Mesendoderm (in vitro differentiated cells): ENCODE results near the gene CBFA2T2.

ENCODE experiments used
- DNase-seq: peaks from one replicate; pipeline ENCODE4 v3.0.0; 2013
- H2AK5ac ChIP-seq: 2 replicates; pipeline ENCODE4 v1.6.1; 2013; ENCODE audit warnings: low read length, inconsistent platforms
- H2BK120ac ChIP-seq: 2 replicates; pipeline ENCODE4 v1.6.1; 2013; ENCODE audit warnings: low read depth, mild to moderate bottlenecking, low read length, moderate library complexity, mixed read lengths
- H2BK15ac ChIP-seq: replicated peaks from 2 replicates; pipeline ENCODE4 v1.6.1; 2013; ENCODE audit warnings: low read depth, mild to moderate bottlenecking, moderate library complexity
- H2BK5ac ChIP-seq: 2 replicates; pipeline ENCODE4 v1.6.1; 2013; ENCODE audit warnings: low read length, inconsistent platforms
- H3K18ac ChIP-seq: 2 replicates; pipeline ENCODE4 v1.6.1; 2013; ENCODE audit warnings: mild to moderate bottlenecking, low read length, mixed read lengths
- H3K23ac ChIP-seq: one replicate; pipeline ENCODE4 v1.6.1; 2013; ENCODE audit warnings: low read length
- H3K27ac ChIP-seq: 2 replicates; pipeline ENCODE4 v1.5.1; 2013; ENCODE audit warnings: low read depth, mild to moderate bottlenecking, inconsistent platforms, low read length, moderate library complexity
- H3K27me3 ChIP-seq: 2 replicates; pipeline ENCODE4 v1.6.1; 2013; ENCODE audit warnings: low read length, control low read depth, mild to moderate bottlenecking, inconsistent platforms; ENCODE audit not compliant: insufficient read depth, poor library complexity
- H3K36me3 ChIP-seq: 2 replicates; pipeline ENCODE4 v1.6.1; 2013; ENCODE audit warnings: low read length, inconsistent platforms; ENCODE audit not compliant: control insufficient read depth, insufficient read depth
- H3K4ac ChIP-seq: one replicate; pipeline ENCODE4 v1.6.1; 2013; ENCODE audit warnings: low read depth, mild to moderate bottlenecking, low read length, moderate library complexity
- H3K4me1 ChIP-seq: 2 replicates; pipeline ENCODE4 v1.6.1; 2013; ENCODE audit warnings: low read depth, low read length, inconsistent platforms; ENCODE audit not compliant: control insufficient read depth
- H3K4me2 ChIP-seq: 2 replicates; pipeline ENCODE4 v1.6.1; 2013; ENCODE audit warnings: low read length
- H3K4me3 ChIP-seq: 2 replicates; pipeline ENCODE4 v1.5.1; 2013; ENCODE audit warnings: mild to moderate bottlenecking, low read length
- H3K56ac ChIP-seq: one replicate; pipeline ENCODE4 v1.6.1; 2013; ENCODE audit warnings: low read length
- H3K79me1 ChIP-seq: 2 replicates; pipeline ENCODE4 v1.6.1; 2013; ENCODE audit warnings: low read length, inconsistent platforms
- H3K79me2 ChIP-seq: 2 replicates; pipeline ENCODE4 v1.6.1; 2013; ENCODE audit warnings: mild to moderate bottlenecking, low read length; ENCODE audit not compliant: control insufficient read depth, insufficient read depth
- H3K9ac ChIP-seq: 2 replicates; pipeline ENCODE4 v1.6.1; 2013; ENCODE audit warnings: low read length, inconsistent platforms
- H4K5ac ChIP-seq: one replicate; pipeline ENCODE4 v1.6.1; 2013; ENCODE audit warnings: low read length
- H4K8ac ChIP-seq: one replicate; pipeline ENCODE4 v1.6.1; 2013; ENCODE audit warnings: low read depth, mild to moderate bottlenecking, control low read depth, low read length, moderate library complexity
- WGBS: extraction: QIAGEN DNeasy Blood & Tissue Kit; methylation state at CpG from one replicate; pipeline ENCODE4 v1.1.7; 2013; ENCODE audit warnings: low lambda C conversion rate, missing lambda C conversion rate; ENCODE audit not compliant: insufficient coverage; ENCODE audit errors: extremely low coverage; 5-methylcytosine and 5-hydroxymethylcytosine counted together

The CBFA2T2 gene

GRCh38 chr20:33563788-33564187 lies 73.9 kb downstream of the CBFA2T2 start:
- no peak overlapping the region for H2BK120ac ChIP-seq
- H3K4ac ChIP-seq = no peak overlapping the region
- H3K9ac ChIP-seq = no peak overlapping the region
- DNase-seq = no peak
- no peak overlapping the region for H2BK5ac ChIP-seq
- no peaks in the 10 kb centered on the region for H3K36me3 ChIP-seq
- H3K4me2 ChIP-seq = no peak overlapping the region
- H3K27ac ChIP-seq = no peak overlapping the region
- no peak overlapping the region for H4K8ac ChIP-seq
- H3K79me1 ChIP-seq = no peaks in the 10 kb centered on the region
- H3K27me3 ChIP-seq = no peaks in the 10 kb centered on the region
- H2AK5ac ChIP-seq = no peak overlapping the region
- no peak overlapping the region for H3K4me3 ChIP-seq
- 96% methylated on average over 3 of the region's 8 CpGs for WGBS
- H3K4me1 ChIP-seq = peaks cover 3% of the 10 kb centered on the region
- H3K23ac ChIP-seq = no peak overlapping the region
- no peak overlapping the region for H2BK15ac ChIP-seq
- no peaks in the 10 kb centered on the region for H3K79me2 ChIP-seq
- H3K56ac ChIP-seq = no peak overlapping the region
- H4K5ac ChIP-seq = no peak overlapping the region
- H3K18ac ChIP-seq = no peak overlapping the region

GRCh38 chr20:33566781-33567603 lies 77.1 kb downstream of the CBFA2T2 start:
- Histone ChIP-seq H4K8ac (no peak overlapping the region), H2AK5ac (no peak overlapping the region), H2BK5ac (no peak overlapping the region), H3K9ac (no peak overlapping the region), H3K36me3 (no peaks in the 10 kb centered on the region), H3K27me3 (no peaks in the 10 kb centered on the region), H3K23ac (no peak overlapping the region), H3K4me3 (no peak overlapping the region), H3K56ac (no peak overlapping the region), H3K4me1 (peaks cover 3% of the 10 kb centered on the region), H3K18ac (no peak overlapping the region), H4K5ac (no peak overlapping the region), H3K27ac (no peak overlapping the region), H3K79me1 (no peaks in the 10 kb centered on the region), H2BK120ac (no peak overlapping the region), H3K79me2 (no peaks in the 10 kb centered on the region), H3K4me2 (no peak overlapping the region), H3K4ac (no peak overlapping the region), H2BK15ac (no peak overlapping the region)
- WGBS = no CpG with 5 or more reads among the region's 7 CpGs
- DNase-seq = no peak

DNA sequence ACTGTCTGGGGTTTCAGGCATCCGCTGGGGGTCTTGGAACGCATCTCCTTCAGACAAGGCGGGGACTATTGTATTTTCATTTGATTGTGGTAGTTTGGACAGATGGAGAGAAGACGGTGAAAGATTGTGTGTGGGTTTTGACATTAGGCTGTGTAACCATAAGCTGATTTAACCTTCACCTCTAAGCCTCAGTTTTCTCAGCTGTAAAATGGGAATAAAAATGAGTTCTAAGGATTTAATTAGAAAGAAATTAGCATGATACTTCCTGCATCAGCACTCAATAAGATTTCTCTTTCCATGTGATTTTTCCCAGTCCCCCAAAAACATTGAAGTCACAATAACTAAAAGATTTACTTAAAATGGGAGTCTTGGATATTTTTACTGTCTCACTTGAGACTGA lies 78.1 kb downstream of the CBFA2T2 start:
- H3K23ac ChIP-seq = no peak overlapping the region
- no peaks in the 10 kb centered on the region for H3K79me1 ChIP-seq
- H4K5ac ChIP-seq = no peak overlapping the region
- H3K9ac ChIP-seq = no peak overlapping the region
- H3K4me2 ChIP-seq = no peak overlapping the region
- no peak overlapping the region for H4K8ac ChIP-seq
- no peak overlapping the region for H2AK5ac ChIP-seq
- no peak overlapping the region for H2BK5ac ChIP-seq
- H3K18ac ChIP-seq = no peak overlapping the region
- H3K4me1 ChIP-seq = peaks cover 3% of the 10 kb centered on the region
- H2BK120ac ChIP-seq = no peak overlapping the region
- no peaks in the 10 kb centered on the region for H3K36me3 ChIP-seq
- H3K4ac ChIP-seq = no peak overlapping the region
- no peak overlapping the region for H3K4me3 ChIP-seq
- H3K27me3 ChIP-seq = no peaks in the 10 kb centered on the region
- H3K27ac ChIP-seq = no peak overlapping the region
- no peak overlapping the region for H2BK15ac ChIP-seq
- no peak overlapping the region for H3K56ac ChIP-seq
- H3K79me2 ChIP-seq = no peaks in the 10 kb centered on the region
- DNase-seq = no peak
- no CpG with 5 or more reads among the region's 4 CpGs for WGBS

DNA sequence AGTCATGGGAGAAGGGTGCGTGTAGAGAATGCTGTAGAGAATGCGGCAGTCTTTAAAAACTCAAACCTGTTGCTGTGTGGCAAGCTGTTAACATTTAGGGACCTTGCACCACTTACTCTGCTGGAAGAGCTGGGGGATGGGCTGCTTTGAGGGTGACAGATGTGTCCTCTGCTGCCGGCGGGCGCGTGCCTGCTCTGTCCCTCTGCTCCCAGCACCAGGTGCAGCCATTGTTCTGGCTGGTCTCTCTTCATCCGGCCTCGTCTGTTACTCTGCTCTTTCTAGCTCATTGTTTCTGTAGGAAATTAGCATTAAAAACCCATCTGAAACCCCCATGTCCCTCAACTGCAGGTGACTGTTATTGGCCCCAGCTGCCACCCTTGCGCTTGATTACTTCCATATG lies 78.5 kb downstream of the CBFA2T2 start:
- Histone ChIP-seq H3K79me2 (no peaks in the 10 kb centered on the region), H3K27me3 (no peaks in the 10 kb centered on the region), H3K4me3 (no peak overlapping the region), H2BK15ac (no peak overlapping the region), H3K4me2 (no peak overlapping the region), H3K36me3 (no peaks in the 10 kb centered on the region), H3K27ac (no peak overlapping the region), H3K56ac (no peak overlapping the region), H3K4me1 (peaks cover 3% of the 10 kb centered on the region), H3K79me1 (no peaks in the 10 kb centered on the region), H3K23ac (no peak overlapping the region), H4K5ac (no peak overlapping the region), H3K4ac (no peak overlapping the region), H3K18ac (no peak overlapping the region), H2BK120ac (no peak overlapping the region), H2AK5ac (no peak overlapping the region), H4K8ac (no peak overlapping the region), H3K9ac (no peak overlapping the region), H2BK5ac (no peak overlapping the region)
- no CpG with 5 or more reads among the region's 9 CpGs for WGBS
- DNase-seq = peak; percentile 77

DNA sequence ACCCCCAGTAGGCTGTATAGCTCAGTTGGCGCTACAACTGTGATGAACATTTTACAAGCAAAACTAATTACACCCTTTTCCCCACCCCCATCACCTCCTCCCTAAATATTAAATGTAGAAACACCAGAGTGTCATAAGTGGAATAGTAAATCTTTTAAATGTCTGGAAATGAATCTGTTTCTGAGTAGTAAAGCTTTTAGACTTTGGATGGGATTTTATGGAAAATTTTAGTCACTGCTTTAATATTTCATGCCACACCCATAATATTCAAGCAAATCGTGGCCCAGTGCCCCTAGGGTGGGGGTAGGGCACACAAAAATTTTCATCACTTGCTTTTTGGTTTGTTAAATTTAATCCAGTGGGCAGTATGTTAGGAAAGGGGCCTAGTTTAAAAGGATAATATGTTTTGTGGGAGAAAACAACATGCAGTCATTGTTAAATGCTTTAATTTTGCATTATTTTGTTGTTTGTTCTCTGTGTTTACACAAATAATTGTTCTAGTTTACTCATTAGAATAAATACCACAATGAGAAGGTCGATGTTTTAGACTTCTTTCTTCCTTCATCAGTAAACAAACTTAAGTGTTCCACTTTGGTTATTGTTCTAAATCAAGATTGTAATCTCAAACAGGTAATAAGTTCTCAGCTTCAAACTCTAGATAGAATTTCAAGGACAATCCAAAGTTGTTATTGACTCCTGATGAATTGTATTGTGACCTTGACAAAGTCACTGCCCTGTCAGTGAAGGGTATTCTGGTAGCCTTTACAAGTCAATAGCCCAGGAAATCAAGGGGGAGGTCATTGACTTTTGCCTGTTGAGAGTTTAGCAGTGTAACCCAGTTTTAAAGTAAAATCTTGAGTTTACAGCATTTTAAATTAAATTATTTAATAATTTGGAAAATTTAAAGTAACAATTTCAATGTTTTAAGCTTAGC lies 79.2 kb downstream of the CBFA2T2 start:
- H3K27ac ChIP-seq = no peak overlapping the region
- no peak overlapping the region for H2AK5ac ChIP-seq
- H3K79me2 ChIP-seq = no peaks in the 10 kb centered on the region

More for the DNA sequence above, 79.2 kb downstream of the CBFA2T2 start:
- H3K4ac ChIP-seq = no peak overlapping the region
- no peak for DNase-seq
- no peak overlapping the region for H4K5ac ChIP-seq
- no peak overlapping the region for H4K8ac ChIP-seq
- H3K4me3 ChIP-seq = no peak overlapping the region
- no peak overlapping the region for H3K23ac ChIP-seq
- H2BK120ac ChIP-seq = no peak overlapping the region
- no CpG with 5 or more reads among the region's 3 CpGs for WGBS
- no peaks in the 10 kb centered on the region for H3K79me1 ChIP-seq
- no peaks in the 10 kb centered on the region for H3K27me3 ChIP-seq
- no peak overlapping the region for H3K18ac ChIP-seq
- no peak overlapping the region for H3K4me2 ChIP-seq
- no peak overlapping the region for H2BK5ac ChIP-seq
- H3K4me1 ChIP-seq = peaks cover 3% of the 10 kb centered on the region
- H3K36me3 ChIP-seq = no peaks in the 10 kb centered on the region
- no peak overlapping the region for H3K9ac ChIP-seq
- H2BK15ac ChIP-seq = no peak overlapping the region
- H3K56ac ChIP-seq = no peak overlapping the region
